RPMI8226 (cell line): ENCODE data around the gene FIS1.
"Not testable (repeated sequence)": the region's sequence is repeated elsewhere in the genome, so short reads cannot be mapped to it uniquely, and the experiment has no call there.

Experiments
- DNase-seq: peaks from one replicate; pipeline ENCODE4 v3.0.0-alpha.2; 2015

Gene FIS1

GRCh38 chr7:101255796-101256195 lies 10.9 kb upstream of the FIS1 start:
- DNase-seq = no peak

DNA sequence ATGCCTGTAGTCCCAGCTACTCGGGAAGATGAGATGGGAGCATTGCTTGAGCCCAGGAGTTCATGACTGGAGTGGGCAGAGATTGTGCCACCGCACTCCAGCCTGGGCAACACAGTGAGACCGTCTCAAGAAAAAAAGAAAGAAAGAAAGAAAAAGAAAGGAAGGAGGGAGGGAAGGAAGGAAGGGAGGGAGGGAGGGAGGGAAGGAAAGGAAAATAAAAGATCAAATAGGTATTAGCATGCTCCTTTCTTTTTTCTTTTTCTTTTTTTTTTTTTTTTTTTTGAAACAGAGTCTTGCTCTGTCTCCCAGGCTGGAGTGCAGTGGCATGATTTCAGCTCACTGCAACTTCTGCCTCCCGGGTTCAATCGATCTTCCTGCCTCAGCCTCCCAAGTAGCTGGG lies 8.3 kb upstream of the FIS1 start:
- not testable (repeated sequence) for DNase-seq

- peak; percentile 100 for DNase-seq
These were observed 7.2 kb upstream of the FIS1 start for GRCh38 chr7:101251871-101252659.

DNA sequence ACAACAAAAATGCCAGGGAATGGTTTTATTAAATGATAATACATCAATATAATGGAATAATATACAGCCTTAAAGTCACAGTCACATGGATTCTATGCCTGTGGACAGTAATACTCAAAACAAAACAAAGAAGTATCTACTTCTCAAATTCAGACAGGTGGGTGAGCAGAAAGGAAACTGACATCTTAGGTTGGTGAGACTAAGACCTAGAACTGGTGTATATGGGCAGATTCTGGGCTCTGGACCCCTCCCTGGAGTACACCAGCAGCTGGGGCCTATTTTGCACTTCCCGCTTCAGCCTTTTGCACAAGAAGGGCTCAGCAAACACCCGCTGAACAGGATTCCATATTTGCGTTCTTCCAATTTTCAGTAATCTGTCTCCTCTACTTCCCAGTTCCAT lies 5.4 kb upstream of the FIS1 start:
- DNase-seq = no peak

DNA sequence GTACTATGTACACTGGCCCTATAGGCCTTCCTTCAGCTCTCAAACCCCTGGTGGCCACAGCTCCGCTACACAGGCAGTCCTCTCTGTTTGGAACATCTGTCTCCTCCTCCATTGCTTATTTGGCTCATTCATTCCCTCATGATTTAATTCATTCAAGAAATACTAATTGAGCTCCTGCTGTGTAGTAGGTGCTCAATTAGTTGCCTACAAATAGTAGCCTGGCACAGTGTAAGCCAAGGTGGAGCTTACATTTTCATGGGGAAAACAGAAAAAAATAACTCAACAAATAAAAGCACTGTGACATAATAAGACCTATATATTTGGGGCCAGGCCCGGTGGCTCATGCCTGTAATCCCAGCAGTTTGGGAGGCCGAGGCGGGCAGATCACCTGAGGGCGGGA lies 3.4 kb upstream of the FIS1 start:
- no peak for DNase-seq

DNA sequence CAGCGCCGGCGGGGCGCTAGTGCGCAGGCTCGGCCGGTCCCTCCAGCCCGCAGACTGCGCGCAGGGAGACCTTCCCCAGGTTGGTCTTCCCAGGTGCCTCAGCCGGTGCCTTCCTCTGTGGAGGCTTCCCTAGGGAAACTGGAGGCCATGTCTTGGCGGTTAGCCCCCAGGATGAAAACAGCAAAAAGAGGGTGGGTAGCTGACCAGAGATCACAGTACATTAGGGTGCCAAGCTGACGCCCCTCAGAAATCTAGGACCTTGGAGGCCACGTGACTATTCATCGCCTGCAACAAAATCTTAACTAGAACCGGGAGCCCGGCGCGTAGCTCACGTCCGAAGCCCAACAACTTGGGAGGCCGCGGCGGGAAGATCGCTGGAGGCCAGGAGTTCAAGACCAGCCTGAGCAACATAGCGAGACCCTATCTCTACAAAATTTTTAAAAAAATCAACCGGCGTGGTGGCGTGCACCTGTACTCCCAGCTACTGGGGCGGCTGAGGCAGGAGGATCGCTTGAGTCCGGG lies 327 bp upstream of the FIS1 start:
- no peak for DNase-seq

- no peak for DNase-seq
These were observed 1.1 kb downstream of the FIS1 start for GRCh38 chr7:101243646-101244374.

- DNase-seq = no peak
These were observed 3.2 kb downstream of the FIS1 start for GRCh38 chr7:101241443-101242349.

DNA sequence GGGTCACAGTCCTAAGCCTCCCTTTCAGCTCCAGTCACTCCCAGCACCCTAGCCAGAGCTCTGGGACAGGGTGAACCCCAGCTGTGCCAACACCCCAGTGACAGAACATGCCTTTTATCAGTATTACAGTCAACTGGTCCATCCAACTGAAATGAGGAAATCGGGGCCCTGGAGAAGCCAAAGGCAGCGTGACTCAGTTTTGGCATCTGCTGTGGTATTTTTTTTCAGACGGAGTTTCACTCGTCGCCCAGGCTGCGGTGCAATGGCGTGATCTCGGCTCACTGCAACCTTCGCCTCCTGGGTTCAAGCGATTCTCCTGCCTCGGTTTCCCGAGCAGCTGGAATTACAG lies 3.9 kb downstream of the FIS1 start:
- no peak for DNase-seq

DNA sequence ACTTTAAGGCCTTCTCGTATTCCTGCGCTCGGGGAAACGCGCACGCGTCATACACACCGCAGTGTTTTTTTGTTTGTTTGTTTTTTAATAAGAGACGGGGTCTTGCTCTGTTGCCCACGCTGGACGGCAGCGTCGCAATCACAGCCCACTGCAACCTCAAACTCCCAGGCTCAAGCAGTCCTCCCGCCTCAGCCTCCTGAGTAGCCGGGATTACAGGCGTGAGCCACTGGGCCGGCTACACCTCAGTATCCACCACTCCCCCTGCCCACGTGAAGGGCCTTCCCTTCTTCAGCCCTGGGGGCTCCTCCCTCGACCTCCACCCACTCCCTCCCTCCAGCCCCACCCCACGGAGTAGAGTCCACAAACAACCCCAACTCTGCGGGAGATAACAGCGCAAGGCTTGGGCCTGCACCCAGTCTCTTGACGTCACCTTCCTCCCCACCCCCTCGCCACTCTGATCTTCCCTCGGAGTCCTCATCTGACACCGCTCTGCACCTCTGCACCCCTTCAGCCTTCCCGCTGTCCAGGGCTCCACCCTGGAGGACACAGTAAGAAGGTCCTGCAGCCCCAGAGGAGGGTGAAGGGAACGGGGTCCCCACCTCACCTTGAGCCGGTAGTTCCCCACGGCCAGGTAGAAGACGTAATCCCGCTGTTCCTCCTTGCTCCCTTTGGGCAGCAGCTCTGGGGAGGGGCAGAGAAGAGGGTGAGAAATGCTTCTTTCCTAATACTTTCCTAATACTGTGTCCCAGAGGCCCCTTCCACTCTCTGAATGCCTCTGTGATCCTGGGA lies 4.5 kb downstream of the FIS1 start:
- no peak for DNase-seq

DNA sequence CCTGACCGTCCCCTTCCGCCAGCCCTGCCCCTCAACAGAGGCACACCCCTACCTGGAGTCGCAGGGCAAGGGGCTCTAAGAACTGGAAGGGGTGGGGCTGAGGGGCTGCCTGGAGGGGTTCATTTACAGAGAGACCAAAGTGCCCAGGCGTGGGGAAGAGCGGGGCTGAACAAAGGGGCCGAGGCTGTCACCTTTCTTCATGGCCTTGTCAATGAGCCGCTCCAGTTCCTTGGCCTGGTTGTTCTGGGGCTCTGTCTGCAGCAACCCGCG lies 5.0 kb downstream of the FIS1 start:
- no peak for DNase-seq

GRCh38 chr7:101239191-101239950 lies 5.5 kb downstream of the FIS1 start:
- DNase-seq = no peak

DNA sequence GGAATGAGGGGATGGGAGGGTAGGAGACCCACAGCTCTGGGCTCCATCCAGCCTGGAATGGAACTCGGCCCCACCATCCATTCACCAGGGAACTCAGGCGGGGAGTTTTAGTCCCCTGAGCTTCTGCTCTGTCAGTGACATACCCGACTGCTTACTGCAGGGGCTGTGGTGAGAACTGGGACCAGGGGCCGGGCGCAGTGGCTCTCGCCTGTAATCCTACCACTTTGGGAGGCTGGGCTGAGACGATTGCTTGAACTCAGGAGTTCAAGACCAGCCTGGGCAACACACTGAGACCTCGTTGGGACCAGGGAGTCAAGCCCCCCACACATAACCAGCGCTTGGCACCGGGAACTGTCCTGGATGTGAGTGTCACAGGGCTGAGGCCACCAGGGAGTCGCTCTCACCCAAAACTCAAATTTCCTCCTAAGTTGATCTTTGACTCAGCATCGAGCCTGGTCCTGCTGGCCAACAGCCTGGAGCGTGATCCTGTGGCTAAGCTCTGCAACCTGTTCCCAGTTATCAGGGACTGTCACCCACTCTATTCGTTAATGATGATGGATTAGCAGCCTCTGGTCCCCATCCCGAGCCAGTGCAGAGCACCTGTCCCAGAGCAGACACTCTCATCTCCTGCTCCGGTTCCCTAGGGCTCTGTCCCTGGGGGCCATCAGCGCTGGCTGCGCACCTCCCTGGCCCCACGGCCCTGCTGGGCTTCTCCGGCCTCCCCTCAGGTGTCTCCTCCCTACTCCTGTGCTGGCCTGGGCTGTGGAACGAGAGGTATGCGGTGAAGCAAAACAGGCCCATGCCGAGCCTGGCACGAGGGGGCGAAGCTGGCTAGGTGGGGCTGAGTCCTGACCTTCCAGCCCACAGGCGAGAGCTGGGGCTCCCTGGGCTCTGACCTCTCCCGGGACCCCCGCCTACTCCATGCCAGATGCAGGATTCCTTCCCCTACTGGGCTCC lies 6.4 kb downstream of the FIS1 start:
- no peak for DNase-seq

GRCh38 chr7:101237206-101238067 lies 7.4 kb downstream of the FIS1 start, which contains the start of gene CLDN15:
TSS of gene CLDN15 (minus strand) at chr7:101237802. CDS start at chr7:101237581, 221 bp downstream.
- DNase-seq = no peak

GRCh38 chr7:101236292-101236835 lies 8.5 kb downstream of the FIS1 start:
- no peak for DNase-seq

- no peak for DNase-seq
These were observed 9.4 kb downstream of the FIS1 start for GRCh38 chr7:101235522-101235921.

DNA sequence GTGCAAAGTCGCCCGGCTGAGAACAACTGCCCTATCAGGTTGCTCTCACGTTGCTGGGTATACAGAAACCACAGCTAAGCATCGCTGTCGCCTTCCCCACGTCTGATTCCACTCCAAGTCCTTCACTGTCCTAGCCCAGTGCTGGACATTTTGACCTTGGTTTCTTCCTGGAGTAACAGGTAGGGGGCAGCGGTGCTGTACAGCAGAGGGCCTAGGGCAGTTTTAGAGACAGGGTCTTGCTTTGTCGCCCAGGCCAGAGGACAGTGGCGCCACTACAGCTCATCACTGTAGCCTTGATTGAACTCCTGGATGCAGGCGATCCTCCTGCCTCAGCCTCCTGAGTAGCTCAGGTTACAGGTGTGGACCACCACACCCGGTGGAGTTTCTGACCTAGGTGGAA lies 9.8 kb downstream of the FIS1 start:
- peak; percentile 28 for DNase-seq

GRCh38 chr7:101234636-101235035 lies 10.2 kb downstream of the FIS1 start:
- DNase-seq = no peak

GRCh38 chr7:101233907-101234547 lies 10.9 kb downstream of the FIS1 start:
- DNase-seq = no peak
